GM12892 (cell line): ENCODE results near the gene TBX15.

ENCODE experiments used
- DNase-seq: peaks from one replicate; pipeline ENCODE4 v3.0.0; 2011; ENCODE audit not compliant: insufficient read length
- FAIRE-seq: peaks from 2 replicates; lab custom pipeline; 2011; peaks lifted over from hg19 to GRCh38; lab: Jason Lieb, UNC
- POLR2A ChIP-seq: IDR thresholded peaks from 2 replicates; pipeline ENCODE4 v1.6.1; 2011; ENCODE audit warnings: low read depth, low read length, control low read depth
- POLR2AphosphoS5 ChIP-seq: IDR thresholded peaks from 2 replicates; pipeline ENCODE4 v1.6.1; 2011; ENCODE audit warnings: low read depth, low read length, control low read depth
- TAF1 ChIP-seq: IDR thresholded peaks from 2 replicates; pipeline ENCODE4 v1.6.1; 2011; ENCODE audit warnings: low read depth, mild to moderate bottlenecking, control low read depth, low read length, borderline replicate concordance

The TBX15 gene

GRCh38 chr1:119001181-119002027, 13.3 kb upstream of the TBX15 start:
- no peak for TF ChIP-seq POLR2A
- TF ChIP-seq TAF1, result no peak
- no peak for TF ChIP-seq POLR2AphosphoS5
- no peak for DNase-seq
- FAIRE-seq, result no peak

GRCh38 chr1:119000371-119001180, 12.4 kb upstream of the TBX15 start:
- no peak for DNase-seq
- no peak for FAIRE-seq

GRCh38 chr1:118999348-119000071, 11.4 kb upstream of the TBX15 start:
- FAIRE-seq (no peak), DNase-seq (no peak)
- TF ChIP-seq POLR2A, result no peak

More at GRCh38 chr1:119000371-119001180, 12.4 kb upstream of the TBX15 start:
- TF ChIP-seq TAF1 (no peak), POLR2AphosphoS5 (no peak), POLR2A (no peak)

- DNase-seq, result no peak
- FAIRE-seq, result no peak
- TF ChIP-seq POLR2AphosphoS5 (no peak), POLR2A (no peak), TAF1 (no peak)
These were observed 10.0 kb upstream of the TBX15 start for GRCh38 chr1:118998171-118998570.

GRCh38 chr1:118997225-118997624, 9.1 kb upstream of the TBX15 start:
- DNase-seq (no peak), FAIRE-seq (no peak)
- TF ChIP-seq POLR2AphosphoS5 (no peak), TAF1 (no peak), POLR2A (no peak)

GRCh38 chr1:118995312-118996016, 7.3 kb upstream of the TBX15 start:
- DNase-seq (no peak), FAIRE-seq (no peak)
- TF ChIP-seq TAF1, result no peak
- TF ChIP-seq POLR2A, result no peak
- no peak for TF ChIP-seq POLR2AphosphoS5

GRCh38 chr1:118993700-118994026, 5.5 kb upstream of the TBX15 start:
- DNase-seq (no peak), FAIRE-seq (no peak)
- TF ChIP-seq TAF1, result no peak
- TF ChIP-seq POLR2A, result no peak
- TF ChIP-seq POLR2AphosphoS5, result no peak

GRCh38 chr1:118992868-118993699, 4.9 kb upstream of the TBX15 start:
- DNase-seq (no peak), FAIRE-seq (no peak)
- TF ChIP-seq TAF1, result no peak
- no peak for TF ChIP-seq POLR2AphosphoS5
- no peak for TF ChIP-seq POLR2A

GRCh38 chr1:118992237-118992825, 4.2 kb upstream of the TBX15 start:
- TF ChIP-seq POLR2AphosphoS5 (no peak), TAF1 (no peak), POLR2A (no peak)

GRCh38 chr1:118991448-118991847, 3.3 kb upstream of the TBX15 start:
- FAIRE-seq (no peak), DNase-seq (no peak)
- TF ChIP-seq POLR2A (no peak), POLR2AphosphoS5 (no peak), TAF1 (no peak)

More at GRCh38 chr1:118992237-118992825, 4.2 kb upstream of the TBX15 start:
- DNase-seq, result no peak
- FAIRE-seq, result no peak
